ENCODE measurements around the gene MRPS27.

Gene MRPS27

DNA sequence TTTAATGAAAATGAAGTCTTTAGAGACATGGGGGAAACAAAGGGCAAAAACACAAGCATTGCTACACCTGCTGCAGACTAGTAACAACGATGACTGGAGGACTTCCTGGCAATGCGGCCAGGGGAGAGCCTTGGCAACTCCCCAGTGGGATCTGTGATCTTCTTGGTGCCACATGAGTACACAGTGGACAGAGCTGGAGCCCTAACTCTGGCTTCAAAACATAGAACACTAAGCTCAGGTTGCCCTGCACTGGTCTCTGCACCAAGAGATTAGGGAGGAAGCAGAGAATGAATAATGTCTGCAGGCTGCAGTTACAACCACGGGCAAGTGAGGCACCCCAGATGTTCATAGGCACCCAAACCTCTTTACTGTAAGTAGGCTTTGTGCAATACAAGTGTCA is 91.1 kb downstream of the MRPS27 start:
- DNase-seq: no peak

GRCh38 chr5:72226950-72227349 is 93.1 kb downstream of the MRPS27 start:
- no peak for DNase-seq

DNA sequence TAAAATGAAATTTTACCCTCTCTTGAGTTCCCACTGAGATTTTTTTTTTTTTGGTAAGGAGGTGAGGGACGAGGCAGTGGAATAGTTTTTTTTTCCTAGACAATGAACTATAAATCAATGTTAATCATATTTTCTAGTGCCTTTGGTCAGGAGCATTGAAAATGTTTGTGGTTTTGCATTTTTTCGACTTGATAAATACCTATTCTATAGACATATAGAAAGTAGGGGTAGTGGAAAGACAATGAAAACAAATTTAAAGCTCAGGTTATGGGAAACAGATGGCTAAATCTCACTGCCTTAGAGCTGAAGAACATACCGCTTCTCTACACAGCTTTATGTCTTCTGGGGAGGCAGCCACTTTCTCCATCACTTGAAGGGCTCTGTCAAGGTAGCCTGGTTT is 94.3 kb downstream of the MRPS27 start:
- DNase-seq: no peak

- DNase-seq: no peak
Measured at GRCh38 chr5:72224946-72225463, 95.0 kb downstream of the MRPS27 start.

- no peak for DNase-seq
Measured at GRCh38 chr5:72223371-72223770, 96.7 kb downstream of the MRPS27 start.

DNA sequence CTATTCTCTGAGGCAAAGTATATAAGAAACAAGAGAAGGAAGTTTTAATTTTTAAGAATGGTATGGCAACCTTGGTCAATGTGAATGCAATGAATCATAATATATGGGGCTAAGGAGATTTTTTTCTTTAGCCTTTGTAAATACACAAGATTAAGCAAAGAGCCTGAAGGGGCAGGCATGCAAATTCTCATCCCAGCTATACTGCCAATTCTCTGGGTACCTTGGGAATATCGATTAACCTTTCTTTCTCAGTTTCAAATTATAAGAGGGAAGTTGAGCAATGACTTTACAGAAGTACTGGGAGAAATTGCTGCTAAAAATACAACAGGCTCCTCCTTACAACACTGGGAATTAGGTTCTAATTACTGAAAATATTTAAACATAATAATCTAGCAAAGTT is 97.5 kb downstream of the MRPS27 start:
- no peak for DNase-seq

- no peak for DNase-seq
Measured at GRCh38 chr5:72221541-72221940, 98.5 kb downstream of the MRPS27 start.

DNA sequence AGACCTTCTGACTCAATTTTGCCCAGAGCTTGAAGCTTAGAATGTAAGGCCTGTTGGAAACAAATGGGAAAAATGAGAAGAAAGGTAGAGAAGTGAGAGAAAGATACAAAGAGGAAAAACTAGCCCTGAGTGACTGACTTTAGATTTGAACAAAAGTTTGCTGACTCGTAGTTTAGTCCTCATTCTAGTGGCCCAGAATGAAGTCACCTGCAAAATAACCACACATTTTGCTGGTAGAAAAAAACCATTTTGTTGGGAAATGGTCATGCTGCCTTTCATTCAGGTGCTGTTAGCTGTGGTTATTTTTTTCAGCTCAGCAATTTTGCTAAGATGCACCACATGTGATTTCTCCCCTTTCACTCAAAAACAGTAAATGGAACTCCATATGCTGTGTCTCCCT is 98.9 kb downstream of the MRPS27 start:
- DNase-seq: no peak

- no peak for DNase-seq
Measured at GRCh38 chr5:72216756-72217155, 103.3 kb downstream of the MRPS27 start.

- no peak for DNase-seq
Measured at GRCh38 chr5:72214168-72214567, 105.9 kb downstream of the MRPS27 start.

GRCh38 chr5:72213482-72213881 is 106.6 kb downstream of the MRPS27 start:
- no peak for DNase-seq

- no peak for DNase-seq
Measured at GRCh38 chr5:72212171-72212570, 107.9 kb downstream of the MRPS27 start.

GRCh38 chr5:72210888-72211678 is 109.0 kb downstream of the MRPS27 start:
- DNase-seq: no peak

GRCh38 chr5:72209147-72210115 is 110.6 kb downstream of the MRPS27 start:
- DNase-seq: no peak

DNA sequence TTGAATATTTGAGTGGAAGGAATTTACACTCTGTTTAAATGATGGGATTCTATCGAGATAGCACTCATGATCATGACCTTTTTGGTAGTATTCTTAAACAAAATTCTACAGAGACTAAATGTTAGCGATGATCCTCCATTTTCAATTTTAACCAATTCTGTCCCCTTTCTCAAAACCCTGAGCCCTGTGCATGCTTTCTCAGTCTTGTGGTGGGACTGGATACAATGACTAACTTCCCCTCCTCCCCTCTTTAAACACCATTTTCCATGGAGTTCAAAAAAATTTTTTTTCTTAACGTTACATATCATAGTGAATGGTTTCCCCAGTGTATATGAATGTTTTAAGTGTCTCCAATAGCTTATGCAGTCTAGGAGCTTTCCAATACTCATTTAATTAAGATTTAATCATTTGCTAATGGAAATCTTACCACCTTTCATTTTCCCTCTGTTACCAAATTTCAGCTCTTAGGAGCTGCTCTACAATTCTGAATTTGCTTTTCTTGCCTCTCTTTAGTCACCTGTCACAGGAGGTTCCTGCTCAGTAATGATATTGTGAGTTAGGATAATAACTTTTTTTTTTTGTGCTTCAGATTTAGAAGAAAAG is 111.6 kb downstream of the MRPS27 start:
- no peak for DNase-seq

DNA sequence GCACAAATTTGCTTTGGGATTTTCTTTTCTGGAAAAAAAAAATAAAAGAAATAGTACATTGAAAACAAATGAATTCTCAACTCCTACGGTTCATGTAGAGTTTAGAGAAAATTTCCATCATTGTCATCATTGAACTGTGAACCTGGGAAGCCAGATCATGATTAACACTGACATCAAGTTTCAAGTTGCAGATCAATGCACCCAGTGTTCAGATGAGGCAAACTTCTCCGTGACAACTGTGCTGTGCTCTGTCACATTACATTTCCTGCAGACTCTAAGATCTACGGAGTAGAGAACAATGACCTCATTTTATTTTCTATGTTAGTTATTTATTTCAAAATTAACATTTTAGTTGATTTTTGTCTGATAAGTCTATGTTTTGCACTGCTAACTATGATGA is 113.0 kb downstream of the MRPS27 start:
- DNase-seq: no peak

DNA sequence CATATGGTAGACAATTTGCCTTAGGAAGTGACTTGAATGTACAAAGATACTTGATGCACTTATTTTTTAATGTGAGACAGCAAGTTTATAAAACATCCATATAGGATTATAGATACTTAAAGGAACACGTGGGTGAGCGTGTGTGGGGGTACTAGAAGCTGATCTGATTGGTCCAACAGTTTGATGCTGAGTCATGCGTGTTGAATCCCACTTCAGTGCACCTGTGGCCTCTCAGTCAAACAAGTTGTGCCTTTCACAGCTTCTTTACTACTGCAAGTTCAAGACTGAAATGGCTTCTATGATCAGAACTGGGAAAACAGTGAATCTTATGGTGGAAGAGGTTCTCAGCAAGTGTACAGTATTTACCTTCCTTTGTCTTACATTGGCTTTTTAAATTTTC is 113.9 kb downstream of the MRPS27 start:
- DNase-seq: no peak

GRCh38 chr5:72205431-72206009 is 114.5 kb downstream of the MRPS27 start:
- DNase-seq: no peak

DNA sequence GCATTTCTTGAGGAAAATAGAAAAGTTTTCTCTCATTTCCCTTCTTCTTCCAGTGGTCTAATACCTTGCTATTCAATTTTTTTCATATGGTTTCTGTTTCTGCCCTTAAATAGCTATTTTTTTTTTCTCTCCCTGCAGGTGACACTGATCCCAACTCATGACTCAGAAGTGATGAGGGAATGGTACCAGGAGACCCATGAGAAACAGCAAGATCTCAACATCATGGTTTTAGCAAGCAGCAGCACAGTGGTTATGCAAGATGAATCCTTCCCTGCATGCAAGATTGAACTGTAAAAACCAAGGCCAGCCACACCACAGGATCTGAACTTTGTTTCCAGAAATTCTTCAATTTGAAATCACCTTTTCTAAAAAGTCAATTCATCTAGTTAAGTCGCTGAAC is 115.1 kb downstream of the MRPS27 start:
- no peak for DNase-seq

GRCh38 chr5:72203251-72203845 is 116.7 kb downstream of the MRPS27 start:
- no peak for DNase-seq

DNA sequence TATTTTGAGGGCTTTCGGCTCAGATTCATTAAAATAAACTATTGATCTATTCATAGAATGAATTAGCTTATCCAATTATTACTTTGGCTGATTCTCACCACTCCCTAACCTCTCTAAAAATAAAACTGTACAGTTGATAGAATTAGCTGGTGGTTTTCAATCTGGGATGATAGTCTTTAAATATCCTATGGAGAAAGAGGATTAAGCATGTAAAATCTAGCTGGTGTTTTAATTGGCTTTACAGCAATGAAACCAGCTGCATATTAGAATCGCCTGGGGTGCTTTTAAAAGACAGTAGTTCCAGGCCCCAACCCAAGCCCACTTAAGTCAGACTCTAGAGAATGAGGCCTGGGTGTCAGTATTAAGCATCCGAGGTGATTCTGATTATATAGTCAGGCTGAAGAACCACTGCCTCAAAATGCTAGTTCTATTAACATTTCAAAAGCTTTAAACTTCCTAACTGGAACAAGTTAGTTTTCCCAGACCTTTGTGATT is 117.7 kb downstream of the MRPS27 start:
- DNase-seq: no peak

- DNase-seq: no peak
Measured at GRCh38 chr5:72199681-72200080, 120.4 kb downstream of the MRPS27 start.
